A549 (cell line): ENCODE results near the gene NAV2. TPM values are rescaled to one million over a fixed set of nuclear protein-coding genes. Genes with fewer than 3 reads are reported as not detected.

Experiments used
- ATAC-seq, 2 experiments: fragments of 200-7000 bp in 1 of 2; fragments of >200 bp in 1 of 2; cut with Nextera tagmentation in 1 of 2; cut with Tn5 transposase in 1 of 2; 3 replicates each; pipeline versions ENCODE4 v1.8.0 to v1.9.1; 2018 to 2020; ENCODE audit warnings: mild to moderate bottlenecking in 1 of 2, moderate library complexity in 1 of 2
- CTCF ChIA-PET: fragments of 300-600 bp; sonication (Branson Sonifier 250); formaldehyde crosslinking; extraction: SDS; loops from one replicate; lab custom pipeline; 2021; ENCODE audit warnings: antibody characterized with exemption, inconsistent platforms; lab: Yijun Ruan, JAX
- POLR2A ChIA-PET: fragments of 350-600 bp; formaldehyde crosslinking; extraction: SDS; loops from one replicate; lab custom pipeline; 2021; ENCODE audit warnings: antibody characterized with exemption, inconsistent platforms; lab: Yijun Ruan, JAX
- DNase-seq, 2 experiments: peaks; one replicate each; pipeline versions ENCODE4 v3.0.0 to v3.0.0-alpha.2; 2011 to 2016; ENCODE audit warnings: low read depth in 1 of 2, low spot score in 1 of 2
- FAIRE-seq: peaks from 2 replicates; lab custom pipeline; 2011; peaks lifted over from hg19 to GRCh38; lab: Jason Lieb, UNC
- H3K27ac ChIP-seq, 2 experiments: fragments of >200 bp; sonication (Bioruptor Twin); formaldehyde crosslinking; 3 replicates each; pipeline ENCODE4 v1.5.1; 2016 to 2017
- H3K4me1 ChIP-seq: fragments of >200 bp; sonication (Bioruptor Twin); formaldehyde crosslinking; 3 replicates; pipeline ENCODE4 v1.6.1; 2016
- H3K4me2 ChIP-seq: fragments of >200 bp; sonication (Bioruptor Twin); formaldehyde crosslinking; 3 replicates; pipeline ENCODE4 v1.6.1; 2016
- H3K4me3 ChIP-seq: fragments of >200 bp; sonication (Bioruptor Twin); formaldehyde crosslinking; 3 replicates; pipeline ENCODE4 v1.5.1; 2016
- H3K9me3 ChIP-seq: fragments of >200 bp; sonication (Bioruptor Twin); formaldehyde crosslinking; 3 replicates; pipeline ENCODE4 v1.6.1; 2016
- EHF ChIP-seq: fragments of 250-450 bp; sonication (Bioruptor Pico); IDR thresholded peaks from 2 replicates; pipeline ENCODE4 v1.5.0; 2020; ENCODE audit warnings: mild to moderate bottlenecking
- EHMT2 ChIP-seq: fragments of 200-600 bp; sonication (generic); IDR thresholded peaks from 2 replicates; pipeline ENCODE4 v1.6.1; 2016; ENCODE audit warnings: antibody characterized with exemption, low read depth, mild to moderate bottlenecking, moderate library complexity
- ESRRA ChIP-seq: fragments of 150-350 bp; IDR thresholded peaks from 2 replicates; pipeline ENCODE4 v1.6.1; 2014; ENCODE audit warnings: mild to moderate bottlenecking, low read length, borderline replicate concordance
- FOSB ChIP-seq: fragments of 250-450 bp; sonication (Bioruptor Pico); IDR thresholded peaks from 2 replicates; pipeline ENCODE4 v1.5.0; 2020; ENCODE audit warnings: mild to moderate bottlenecking, moderate library complexity
- HEYL ChIP-seq: fragments of 250-450 bp; sonication (Bioruptor Pico); IDR thresholded peaks from 2 replicates; pipeline ENCODE4 v1.8.0; 2021; ENCODE audit warnings: mild to moderate bottlenecking, moderate library complexity
- HOXB13 ChIP-seq: fragments of 250-450 bp; sonication (Bioruptor Pico); IDR thresholded peaks from 2 replicates; pipeline ENCODE4 v1.5.0; 2020; ENCODE audit warnings: low read depth, mild to moderate bottlenecking, moderate library complexity
- HOXB5 ChIP-seq: fragments of 250-450 bp; sonication (Bioruptor Pico); IDR thresholded peaks from 2 replicates; pipeline ENCODE4 v1.5.0; 2020; ENCODE audit warnings: mild to moderate bottlenecking, moderate library complexity
- JUN ChIP-seq, 2 experiments: fragments of >200 bp; sonication (Bioruptor Twin); formaldehyde crosslinking; IDR thresholded peaks; 2 replicates in 1 of 2; 3 replicates in 1 of 2; pipeline ENCODE4 v1.6.1; 2016 to 2017
- MAFK ChIP-seq: fragments of 450-650 bp; IDR thresholded peaks from 2 replicates; pipeline ENCODE4 v1.6.1; 2014; ENCODE audit not compliant: partially characterized antibody
- NFE2L2 ChIP-seq: fragments of 150-350 bp; conservative IDR thresholded peaks from 2 replicates; pipeline ENCODE4 v1.6.1; 2014; ENCODE audit warnings: low read length
- PHF8 ChIP-seq: fragments of 200-600 bp; sonication (generic); IDR thresholded peaks from 2 replicates; pipeline ENCODE4 v1.6.1; 2016; ENCODE audit warnings: low read depth, mild to moderate bottlenecking, antibody characterized with exemption, moderate library complexity, borderline replicate concordance
- RAD21 ChIP-seq, 2 experiments: fragments of >200 bp in 1 of 2; sonication (Bioruptor Twin) in 1 of 2; formaldehyde crosslinking in 1 of 2; IDR thresholded peaks in 1 of 2; conservative IDR thresholded peaks in 1 of 2; 2 replicates in 1 of 2; 3 replicates in 1 of 2; pipeline ENCODE4 v1.6.1; 2012 to 2018; ENCODE audit warnings: inconsistent platforms in 1 of 2
- RARB ChIP-seq: fragments of 250-450 bp; sonication (Bioruptor Pico); IDR thresholded peaks from 2 replicates; pipeline ENCODE4 v1.8.0; 2021; ENCODE audit warnings: mild to moderate bottlenecking, moderate library complexity
- RCOR1 ChIP-seq: fragments of 150-350 bp; IDR thresholded peaks from 2 replicates; pipeline ENCODE4 v1.6.1; 2014; ENCODE audit warnings: antibody characterized with exemption, low read length, low read depth
- RNF2 ChIP-seq: fragments of 200-600 bp; sonication (generic); IDR thresholded peaks from 2 replicates; pipeline ENCODE4 v1.6.1; 2016; ENCODE audit warnings: low read depth, mild to moderate bottlenecking, antibody characterized with exemption, moderate library complexity, borderline replicate concordance
- SMC3 ChIP-seq: fragments of >200 bp; sonication (Bioruptor Twin); formaldehyde crosslinking; IDR thresholded peaks from 3 replicates; pipeline ENCODE4 v1.6.1; 2018; ENCODE audit warnings: inconsistent platforms
- TFCP2L1 ChIP-seq: fragments of 250-450 bp; sonication (Bioruptor Pico); IDR thresholded peaks from 2 replicates; pipeline ENCODE4 v1.5.0; 2021; ENCODE audit warnings: mild to moderate bottlenecking
- ZC3H11A ChIP-seq: fragments of 450-650 bp; IDR thresholded peaks from 2 replicates; pipeline ENCODE4 v1.6.1; 2014; ENCODE audit warnings: antibody characterized with exemption, mild to moderate bottlenecking
- ZFP36 ChIP-seq: fragments of 450-650 bp; IDR thresholded peaks from 2 replicates; pipeline ENCODE4 v1.6.1; 2014; ENCODE audit warnings: borderline replicate concordance; ENCODE audit not compliant: partially characterized antibody
- ZSCAN20 ChIP-seq: fragments of 250-450 bp; sonication (Bioruptor Pico); IDR thresholded peaks from 2 replicates; pipeline ENCODE4 v1.8.0; 2022; ENCODE audit warnings: mild to moderate bottlenecking, moderate library complexity
- WGBS: methylation state at CpG from one replicate; pipeline ENCODE4 v1.1.6; 2017; ENCODE audit errors: missing lambda C conversion rate; 5-methylcytosine and 5-hydroxymethylcytosine counted together
- polyA plus RNA-seq, 4 experiments: library from polyadenylated mRNA; depleted of rRNA in 3 of 4; stranded (reverse); fragments of >200 nt; fragmentation: RNase III in 1 of 4; extraction: RNeasy Plus Mini Kit Qiagen cat#74134 plus additional on column Dnase treatment in 1 of 4; gene quantifications; 2 replicates in 3 of 4; 3 replicates in 1 of 4; pipeline ENCODE4 v1.2.3, GENCODE V29; 2011 to 2017
- TF ChIP-seq, protein P1 (sequence below): IDR thresholded peaks from 2 replicates; pipeline ENCODE4 v1.6.1; 2012; ENCODE audit warnings: low read depth, borderline replicate concordance
- TF ChIP-seq, protein P2 (sequence below): IDR thresholded peaks from 2 replicates; pipeline ENCODE4 v1.6.1; 2012
- TF ChIP-seq, protein P3 (sequence below): fragments of 450-650 bp; IDR thresholded peaks from 2 replicates; pipeline ENCODE4 v1.6.1; 2014; ENCODE audit warnings: antibody characterized with exemption
- TF ChIP-seq, protein P4 (sequence below): fragments of >200 bp; sonication (Bioruptor Twin); formaldehyde crosslinking; IDR thresholded peaks from 2 replicates; pipeline ENCODE4 v1.6.1; 2016

NAV2 gene
- polyA plus RNA-seq, 2 of the 4 experiments (the other 2 are of a cell fraction) = 4.9 to 19.8 TPM

DNA sequence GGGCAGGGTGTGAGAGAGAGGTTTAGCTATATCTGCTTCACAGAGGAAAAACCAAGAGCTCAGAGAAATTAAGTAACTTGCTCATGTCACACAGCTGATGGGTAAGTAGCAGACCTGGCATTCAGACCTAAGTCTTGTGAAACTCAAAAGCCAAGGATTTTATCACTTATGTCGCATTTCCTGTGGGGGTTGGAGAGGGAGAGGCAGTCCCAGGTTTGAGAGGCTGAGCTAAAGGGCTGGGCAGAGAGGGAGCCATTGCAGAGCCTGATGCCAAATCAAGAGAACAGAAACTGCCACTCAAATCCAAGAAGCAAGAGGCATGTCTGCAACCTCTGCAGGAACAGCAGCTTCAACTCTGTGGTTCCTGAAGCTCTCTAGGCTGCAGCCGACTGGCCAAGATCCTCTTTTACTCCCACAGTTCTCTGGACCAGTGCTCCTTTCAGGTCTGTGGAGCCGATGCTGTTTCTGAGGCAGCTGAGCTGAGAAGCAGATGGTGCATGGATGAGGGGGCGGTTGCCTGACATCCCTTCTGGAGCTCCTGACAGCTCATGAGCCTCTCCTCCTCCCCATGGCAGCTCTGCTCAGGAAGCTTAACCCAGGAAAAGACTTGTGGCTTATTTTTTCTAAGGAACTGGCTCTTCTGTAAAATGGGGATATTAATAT is 47.6 kb upstream of the NAV2 start (continued):
- TF ChIP-seq, protein P1, sequence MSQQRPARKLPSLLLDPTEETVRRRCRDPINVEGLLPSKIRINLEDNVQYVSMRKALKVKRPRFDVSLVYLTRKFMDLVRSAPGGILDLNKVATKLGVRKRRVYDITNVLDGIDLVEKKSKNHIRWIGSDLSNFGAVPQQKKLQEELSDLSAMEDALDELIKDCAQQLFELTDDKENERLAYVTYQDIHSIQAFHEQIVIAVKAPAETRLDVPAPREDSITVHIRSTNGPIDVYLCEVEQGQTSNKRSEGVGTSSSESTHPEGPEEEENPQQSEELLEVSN = no peak
- TF ChIP-seq NFE2L2 (no peak), HOXB13 (CRISPR knock-in tag) (no peak)

DNA sequence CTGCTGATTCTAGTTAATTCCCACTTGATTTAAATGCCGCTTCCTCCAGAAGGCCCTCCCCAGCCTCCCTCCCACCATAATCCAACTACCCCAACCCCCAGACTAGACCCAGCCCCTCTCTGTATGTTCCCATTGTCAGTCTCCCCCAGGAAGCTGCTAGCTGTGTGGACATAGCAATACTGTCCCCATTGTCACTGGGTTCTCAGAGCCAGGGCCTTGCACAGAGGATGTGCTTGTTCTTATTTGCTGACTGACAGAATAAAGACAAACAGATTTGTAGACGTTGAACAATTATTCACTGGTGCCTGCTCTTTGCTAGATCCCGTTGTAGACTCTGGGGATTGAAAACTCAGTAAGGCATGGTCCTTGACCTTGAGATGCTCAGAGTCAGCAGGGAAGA is 45.7 kb upstream of the NAV2 start:
- FAIRE-seq = no peak
- TF ChIP-seq MAFK (peak; percentile 26), RARB (CRISPR knock-in tag) (no peak), HEYL (CRISPR knock-in tag) (no peak), RAD21 (conservative IDR thresholded peaks at IDR 0.05 in 1 of 2, IDR thresholded peaks at IDR 0.05 in 1 of 2) (no peak)
- TF ChIP-seq, all 56 proteins: peak for 1
- 66% methylated on average over 3 of the region's 3 CpGs for WGBS
- ChIA-PET CTCF (interaction anchor here (1.2 to 1.3 kb wide), 4 partner anchors 8 to 236 kb away, joined by 4 to 7 read pairs (median 4); no protein-coding TSS in a partner anchor), POLR2A (no interaction called here)
- no peak for DNase-seq
- no peak for ATAC-seq
- Histone ChIP-seq H3K4me2 (no peak overlapping the region), H3K4me3 (no peak overlapping the region), H3K9me3 (no peaks in the 10 kb centered on the region), H3K4me1 (peaks cover 46% of the 10 kb centered on the region), H3K27ac (peak overlapping the region; percentile 62 to 73; a peak in 4 of 6 replicates)

DNA sequence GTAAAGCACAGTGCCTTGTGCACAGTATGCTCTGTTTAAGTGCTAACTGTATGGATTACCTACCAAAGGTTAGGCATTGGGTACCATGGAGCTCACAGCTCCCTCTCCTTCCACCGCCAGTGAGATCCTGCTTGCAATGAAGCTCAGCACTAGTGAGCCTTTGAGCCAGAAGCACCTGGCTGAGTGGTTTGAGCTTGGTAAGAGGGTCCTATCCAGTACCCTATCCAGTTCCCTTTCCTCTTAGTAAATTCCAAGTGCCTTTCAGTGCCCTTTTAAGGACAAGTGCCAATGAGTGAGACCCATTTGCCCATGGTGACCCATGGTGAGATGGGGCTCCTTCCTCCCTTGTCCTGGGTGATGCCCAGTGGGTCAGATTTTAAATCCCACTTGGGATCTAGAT is 43.1 kb upstream of the NAV2 start:
- H3K9me3 ChIP-seq = no peaks in the 10 kb centered on the region
- FAIRE-seq (no peak), ATAC-seq (no peak), DNase-seq (no peak)
- TF ChIP-seq ZC3H11A (no peak), ZSCAN20 (CRISPR knock-in tag) (no peak), RCOR1 (no peak), JUN (IDR thresholded peaks at IDR 0.05) (no peak), EHMT2 (no peak), TFCP2L1 (CRISPR knock-in tag) (no peak), RNF2 (no peak), HEYL (CRISPR knock-in tag) (no peak), HOXB5 (CRISPR knock-in tag) (no peak), HOXB13 (CRISPR knock-in tag) (no peak), SMC3 (no peak), FOSB (CRISPR knock-in tag) (no peak), ESRRA (no peak), ZFP36 (no peak), PHF8 (no peak), EHF (CRISPR knock-in tag) (no peak)
- TF ChIP-seq, protein P2, sequence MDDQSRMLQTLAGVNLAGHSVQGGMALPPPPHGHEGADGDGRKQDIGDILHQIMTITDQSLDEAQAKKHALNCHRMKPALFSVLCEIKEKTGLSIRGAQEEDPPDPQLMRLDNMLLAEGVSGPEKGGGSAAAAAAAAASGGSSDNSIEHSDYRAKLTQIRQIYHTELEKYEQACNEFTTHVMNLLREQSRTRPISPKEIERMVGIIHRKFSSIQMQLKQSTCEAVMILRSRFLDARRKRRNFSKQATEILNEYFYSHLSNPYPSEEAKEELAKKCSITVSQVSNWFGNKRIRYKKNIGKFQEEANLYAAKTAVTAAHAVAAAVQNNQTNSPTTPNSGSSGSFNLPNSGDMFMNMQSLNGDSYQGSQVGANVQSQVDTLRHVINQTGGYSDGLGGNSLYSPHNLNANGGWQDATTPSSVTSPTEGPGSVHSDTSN = no peak
- TF ChIP-seq, protein P3, sequence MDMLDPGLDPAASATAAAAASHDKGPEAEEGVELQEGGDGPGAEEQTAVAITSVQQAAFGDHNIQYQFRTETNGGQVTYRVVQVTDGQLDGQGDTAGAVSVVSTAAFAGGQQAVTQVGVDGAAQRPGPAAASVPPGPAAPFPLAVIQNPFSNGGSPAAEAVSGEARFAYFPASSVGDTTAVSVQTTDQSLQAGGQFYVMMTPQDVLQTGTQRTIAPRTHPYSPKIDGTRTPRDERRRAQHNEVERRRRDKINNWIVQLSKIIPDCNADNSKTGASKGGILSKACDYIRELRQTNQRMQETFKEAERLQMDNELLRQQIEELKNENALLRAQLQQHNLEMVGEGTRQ = no peak
- TF ChIP-seq, protein P4, sequence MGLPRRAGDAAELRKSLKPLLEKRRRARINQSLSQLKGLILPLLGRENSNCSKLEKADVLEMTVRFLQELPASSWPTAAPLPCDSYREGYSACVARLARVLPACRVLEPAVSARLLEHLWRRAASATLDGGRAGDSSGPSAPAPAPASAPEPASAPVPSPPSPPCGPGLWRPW = no peak
- H3K27ac ChIP-seq = peak overlapping the region; percentile 62 to 73
- no peak overlapping the region for H3K4me3 ChIP-seq
- ChIA-PET CTCF (interaction anchor here (1.1 to 2.1 kb wide), 3 partner anchors 9 to 70 kb away, joined by 3 to 5 read pairs (median 4); no protein-coding TSS in a partner anchor), POLR2A (no interaction called here)
- H3K4me2 ChIP-seq = peak overlapping the region; percentile 42
- 86% methylated on average over 1 of the region's 1 CpG for WGBS
- H3K4me1 ChIP-seq = peaks cover 50% of the 10 kb centered on the region
